Activated T-helper 1 cell treated with Interleukin-2 at 50 U/mL for 16 hours (primary cell): Measurements from ENCODE around the gene FBL.
"Not testable (repeated sequence)": the region's sequence is repeated elsewhere in the genome, so short reads cannot be mapped to it uniquely, and the experiment has no call there.

Experiments
- DNase-seq: peaks from one replicate; pipeline ENCODE4 v3.0.0-alpha.2; 2020; ENCODE audit warnings: low read depth

FBL gene

DNA sequence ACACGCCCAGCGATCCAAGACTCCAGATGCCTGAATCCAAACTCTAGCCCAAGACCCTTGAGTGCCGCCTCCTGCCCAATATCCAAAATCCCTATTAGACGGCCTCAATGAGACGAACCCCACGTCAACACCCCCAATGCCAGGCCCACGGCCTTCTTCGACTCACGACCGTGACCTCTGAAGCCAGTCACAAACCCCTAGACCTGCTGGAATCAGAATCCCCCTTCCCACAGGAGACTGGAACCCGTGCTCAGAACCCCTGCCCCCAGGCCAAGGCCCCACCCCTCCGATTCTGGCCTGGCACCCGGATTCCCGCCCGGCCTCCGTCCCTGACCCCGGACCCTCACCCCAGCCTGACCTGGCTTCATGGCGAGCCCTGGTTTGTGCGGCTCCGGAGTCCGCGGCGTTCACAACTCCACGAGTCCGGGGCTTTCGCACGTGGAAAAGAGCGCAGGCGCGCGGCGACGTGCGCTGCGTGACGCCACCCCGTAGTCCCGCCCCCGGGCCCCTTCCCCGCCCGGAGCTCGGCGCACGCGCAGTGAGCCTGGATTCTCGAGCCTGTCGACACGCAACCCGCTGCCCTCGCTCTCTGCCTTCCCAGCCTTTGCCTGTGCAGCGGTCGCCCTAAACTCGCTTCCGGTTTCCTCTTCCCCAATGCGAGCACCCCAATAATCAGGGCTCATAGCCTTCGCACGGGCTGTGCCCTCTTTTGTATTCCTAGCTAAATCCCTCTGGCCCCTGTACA, at the start of gene FBL:
TSS of gene FBL (minus strand) at position 447 of the 745 bp plus-strand sequence. CDS start at position 368, 79 bp downstream.
- DNase-seq = peak; percentile 98

DNA sequence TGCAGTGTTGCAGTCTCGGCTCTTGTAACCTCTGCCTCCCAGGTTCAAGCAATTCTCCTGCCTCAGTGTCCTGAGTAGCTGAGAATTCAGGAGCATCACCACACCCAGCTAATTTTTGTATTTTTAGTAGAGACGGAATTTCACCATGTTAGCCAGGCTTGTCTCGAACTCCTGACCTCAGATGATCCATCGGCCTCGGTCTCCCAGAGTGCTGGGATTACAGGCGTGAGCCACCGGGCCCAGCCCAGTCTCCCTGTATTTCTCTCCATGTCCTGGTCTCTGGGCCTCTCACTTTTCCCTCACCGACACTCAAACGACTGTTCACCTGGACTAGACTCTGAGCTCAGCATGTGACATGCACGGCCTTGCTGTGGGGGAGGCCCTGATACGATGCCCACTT, 48.9 kb upstream of the FBL start:
- DNase-seq = not testable (repeated sequence)

DNA sequence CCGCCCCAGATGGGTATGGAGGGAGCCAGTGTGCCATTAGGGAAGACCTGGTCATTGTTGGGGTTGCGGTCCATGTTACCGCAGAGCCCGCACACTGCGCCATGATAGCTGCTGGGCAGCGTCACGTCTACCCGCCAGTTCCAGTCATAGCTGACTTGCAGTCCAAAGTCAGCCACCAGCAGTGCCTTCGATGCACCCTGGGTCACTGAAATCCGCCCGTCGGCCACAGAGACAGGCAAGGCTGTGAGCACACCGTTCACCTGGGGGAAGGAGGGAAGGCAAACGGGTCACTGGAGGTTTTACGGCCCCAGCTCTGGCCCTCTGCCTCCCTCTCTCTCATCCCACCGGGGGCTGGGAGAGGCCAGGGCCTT, 48.0 kb upstream of the FBL start:
- DNase-seq = not testable (repeated sequence)

DNA sequence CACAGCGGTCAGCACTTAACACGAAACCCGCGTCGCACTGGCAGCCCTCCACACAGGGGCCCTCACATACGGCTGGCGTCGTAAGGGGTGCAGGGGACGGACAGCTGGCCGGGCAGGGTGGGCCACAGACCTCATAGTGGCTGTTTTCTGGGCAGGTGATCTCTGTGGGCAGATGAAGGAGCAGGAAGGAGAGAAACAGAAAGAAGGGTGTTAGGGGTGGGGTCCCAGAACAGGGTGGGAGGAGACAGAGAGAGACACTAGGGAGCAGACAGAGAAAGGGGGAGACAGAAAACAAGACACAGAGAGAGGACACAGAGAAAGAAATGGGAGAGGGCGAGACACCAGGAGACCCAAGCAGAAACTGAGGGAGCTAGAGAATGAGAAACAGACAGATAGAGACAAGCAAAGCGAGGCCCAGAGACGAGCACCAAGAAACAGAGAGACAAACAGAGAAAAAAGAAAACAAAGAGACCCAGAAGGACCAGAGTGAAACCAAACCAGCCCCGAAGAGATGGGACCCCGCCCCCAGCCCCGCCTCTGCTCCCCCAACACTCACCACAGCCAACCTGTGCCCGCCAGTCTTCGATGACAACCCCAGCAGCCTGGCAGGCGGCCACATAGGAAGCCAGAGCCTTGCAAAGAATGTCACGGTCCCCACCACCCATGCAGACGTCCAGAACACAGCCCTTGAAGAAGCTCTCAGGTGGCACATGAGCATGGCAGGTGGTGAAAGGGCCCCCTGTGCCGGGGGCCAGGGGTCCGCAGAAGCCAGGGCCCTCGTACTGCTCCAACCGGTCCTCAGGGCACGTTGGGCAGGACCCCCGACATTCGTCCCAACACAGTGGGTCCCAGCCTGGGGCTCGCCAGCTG, 47.4 kb upstream of the FBL start:
- DNase-seq = not testable (repeated sequence)

DNA sequence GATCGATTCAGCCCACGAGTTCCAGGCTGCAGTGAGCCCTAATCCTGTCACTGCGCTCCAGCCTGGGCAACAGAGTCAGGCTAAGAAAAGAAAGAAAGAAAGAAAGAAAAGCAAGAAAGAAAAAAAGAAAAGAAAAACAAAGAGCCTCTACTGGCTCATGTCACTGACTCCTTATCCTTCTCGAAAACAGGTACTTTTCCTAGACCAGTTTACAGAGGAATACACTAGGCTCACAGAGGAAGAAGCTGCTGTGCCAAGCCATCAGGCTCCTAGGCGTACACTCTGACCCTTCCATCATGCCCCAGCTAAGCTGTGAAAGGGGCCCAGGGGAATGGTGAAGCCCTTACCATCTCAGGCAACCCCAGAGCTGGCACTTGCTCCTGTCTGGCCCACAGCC, 46.3 kb upstream of the FBL start:
- DNase-seq = not testable (repeated sequence)

DNA sequence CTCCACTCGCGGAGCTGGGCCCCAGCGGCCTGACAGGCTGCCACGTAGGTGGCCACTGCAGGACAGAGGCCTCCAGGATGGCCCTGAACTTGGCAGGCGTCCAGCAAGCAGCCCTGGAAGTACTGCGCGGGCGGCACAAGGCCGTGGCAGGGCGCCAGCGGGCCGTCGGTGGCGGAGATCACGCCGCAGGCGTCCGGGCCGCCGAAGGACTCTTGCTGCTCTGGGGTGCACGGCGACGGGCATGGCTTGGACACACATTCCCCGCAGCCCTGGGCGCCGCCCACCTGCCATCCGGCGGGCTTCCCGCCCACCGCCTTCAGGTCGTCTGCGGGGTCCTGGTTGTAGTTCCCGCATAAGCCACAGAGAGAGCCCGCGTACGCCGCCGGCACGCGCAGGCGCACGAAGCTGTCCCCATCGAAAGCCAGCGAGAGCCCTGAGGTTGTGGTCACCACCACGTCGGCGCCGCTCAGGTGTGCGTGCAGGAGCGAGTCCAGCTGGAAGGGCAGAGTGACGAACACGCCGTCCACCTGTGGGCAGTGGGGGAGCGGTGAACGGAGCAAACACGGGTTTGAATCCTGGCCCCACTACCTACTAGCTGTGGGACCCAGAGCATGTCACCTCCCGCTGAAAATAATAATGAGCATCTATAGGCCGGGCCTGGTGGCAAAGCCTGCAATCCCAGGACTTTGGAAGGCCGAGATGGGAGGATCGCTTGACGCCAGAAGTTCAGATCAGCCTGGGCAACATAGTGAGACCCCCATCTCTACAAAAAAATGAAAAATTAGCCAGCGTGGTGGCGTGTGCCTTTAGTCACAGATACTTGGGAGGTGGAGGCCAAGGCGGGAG, 45.7 kb upstream of the FBL start:
- DNase-seq = not testable (repeated sequence)

DNA sequence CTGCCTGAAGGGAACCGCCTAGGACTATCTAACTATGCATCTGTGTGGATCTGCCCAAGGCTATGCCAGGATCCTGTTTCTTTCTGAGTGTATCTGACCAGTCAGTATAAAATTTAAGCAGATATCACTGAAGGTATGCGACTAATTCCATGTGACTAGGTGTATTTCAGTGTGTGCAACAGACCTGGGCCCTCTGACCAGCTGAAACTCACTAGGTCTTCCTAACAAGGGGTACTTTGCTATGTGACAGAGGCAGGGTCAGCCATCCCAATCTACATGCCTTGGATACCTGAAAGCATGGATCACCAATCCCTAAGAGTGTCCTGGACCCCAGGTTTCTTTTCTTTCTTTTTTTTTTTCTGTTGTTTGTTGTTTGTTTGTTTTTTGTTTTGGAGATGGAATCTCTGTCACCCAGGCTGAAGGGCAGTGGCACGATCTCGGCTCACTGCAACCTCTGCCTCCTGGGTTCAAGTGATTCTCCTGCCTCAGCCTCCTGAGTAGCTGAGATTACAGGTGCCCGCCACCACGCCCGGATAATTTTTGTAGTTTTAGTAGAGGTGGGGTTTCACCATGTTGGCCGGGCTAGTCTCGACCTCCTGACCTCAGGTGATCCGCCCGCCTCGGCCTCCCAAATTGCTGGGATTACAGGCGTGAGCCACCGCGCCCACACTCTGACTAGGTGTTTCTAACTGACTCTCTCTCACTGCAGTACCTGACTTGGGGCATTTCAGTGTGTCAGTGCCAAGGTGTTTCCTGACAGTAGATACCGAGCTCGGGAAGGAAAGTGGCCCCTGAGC, 44.8 kb upstream of the FBL start:
- no peak for DNase-seq

DNA sequence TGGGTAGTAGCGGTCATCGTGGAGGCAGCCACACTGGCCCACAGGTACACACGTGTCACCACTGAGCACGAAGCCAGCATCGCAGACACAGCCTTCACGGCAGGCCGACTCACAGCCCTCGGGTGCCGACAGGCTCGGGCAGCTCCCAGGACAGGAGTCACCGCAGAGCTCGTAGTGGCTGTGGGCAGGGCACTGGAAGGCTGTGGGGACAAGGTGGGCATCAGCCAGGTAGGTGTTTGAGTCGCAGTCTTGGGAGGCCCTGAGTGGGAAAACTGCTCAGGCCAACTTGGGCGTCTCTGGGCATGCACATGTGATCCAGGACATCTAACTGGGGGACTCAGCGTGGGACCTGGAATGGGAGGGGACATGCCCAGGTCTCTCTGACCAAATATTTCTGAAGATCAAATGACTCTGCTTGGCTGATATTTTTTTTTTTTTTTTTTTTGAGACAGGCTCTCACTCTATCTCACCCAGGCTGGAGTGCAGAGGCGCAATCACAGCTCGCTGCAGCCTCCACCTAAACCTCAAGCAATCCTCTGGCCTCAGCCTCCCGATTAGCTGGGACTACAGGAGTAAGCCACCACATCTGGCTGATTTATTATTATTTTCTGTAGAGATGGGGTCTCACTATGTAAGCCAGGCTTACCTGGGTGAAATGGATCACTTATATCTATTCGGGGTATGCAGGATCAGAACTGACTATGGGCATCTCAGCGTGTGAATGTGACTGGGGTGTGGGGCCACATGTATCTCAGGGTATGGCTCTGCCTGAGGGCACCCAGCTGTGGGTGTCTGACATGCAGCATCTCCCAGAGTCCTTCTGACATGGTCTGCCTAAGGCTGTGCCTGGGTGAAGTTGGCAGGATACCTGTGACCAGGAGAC, 43.9 kb upstream of the FBL start:
- not testable (repeated sequence) for DNase-seq

DNA sequence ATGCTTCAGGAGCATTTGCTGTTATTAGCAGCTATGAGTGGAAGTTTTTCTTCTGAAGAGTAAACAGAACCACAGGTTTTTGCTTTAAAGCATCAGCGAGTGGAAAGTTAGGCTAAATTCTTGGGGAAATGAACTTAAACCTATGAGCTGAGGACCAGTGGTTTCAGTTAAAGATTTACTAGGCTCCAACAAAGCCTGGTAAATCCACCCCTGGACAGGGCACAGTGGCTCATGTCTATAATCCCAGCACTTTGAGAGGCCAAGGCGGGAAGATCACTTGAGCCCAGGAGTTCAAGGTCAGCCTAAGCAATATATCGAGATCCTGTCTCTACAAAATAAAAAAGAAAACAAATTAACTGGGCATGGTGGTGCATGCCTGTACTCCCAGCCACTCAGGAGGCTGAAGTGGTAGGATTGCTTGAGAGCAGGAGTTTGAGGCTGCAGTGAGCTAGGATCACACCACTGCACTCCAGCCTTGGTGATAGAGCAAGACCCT, 41.3 kb upstream of the FBL start:
- DNase-seq = not testable (repeated sequence)

DNA sequence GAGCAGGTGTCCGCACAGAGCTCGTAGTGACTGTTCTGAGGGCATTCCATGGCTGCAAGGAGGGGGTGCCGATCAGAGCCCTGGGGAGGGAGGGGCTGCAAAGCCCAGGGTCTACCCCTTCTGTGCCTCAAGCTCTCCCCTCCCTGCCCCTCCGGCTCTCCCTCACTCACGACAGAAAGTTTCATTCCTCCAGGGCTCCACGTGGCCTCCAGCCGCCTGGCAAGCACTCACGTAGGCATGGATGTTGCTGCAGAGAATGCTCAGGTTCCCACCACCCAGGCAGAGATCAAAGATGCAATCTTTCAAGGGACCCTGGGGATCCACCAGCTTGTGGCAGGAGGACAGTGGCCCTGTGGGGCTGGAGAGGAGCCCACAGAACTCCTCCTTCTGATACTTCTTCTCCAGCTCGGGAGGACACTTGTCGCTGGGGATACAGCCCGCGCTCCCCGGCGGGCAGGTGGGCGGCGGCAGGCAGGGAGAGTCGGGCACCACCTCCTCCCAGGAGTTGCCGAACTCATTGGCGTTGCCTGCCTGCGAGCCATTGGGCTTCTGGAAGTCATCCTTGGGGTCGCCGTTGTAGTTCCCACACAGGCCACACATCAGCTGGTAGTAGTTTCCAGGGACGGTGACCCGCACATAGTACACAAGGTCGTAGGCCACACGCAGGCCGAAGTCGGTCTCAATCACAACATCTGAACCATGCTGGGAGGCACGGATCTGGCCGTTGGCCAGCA, 39.8 kb upstream of the FBL start:
- not testable (repeated sequence) for DNase-seq

DNA sequence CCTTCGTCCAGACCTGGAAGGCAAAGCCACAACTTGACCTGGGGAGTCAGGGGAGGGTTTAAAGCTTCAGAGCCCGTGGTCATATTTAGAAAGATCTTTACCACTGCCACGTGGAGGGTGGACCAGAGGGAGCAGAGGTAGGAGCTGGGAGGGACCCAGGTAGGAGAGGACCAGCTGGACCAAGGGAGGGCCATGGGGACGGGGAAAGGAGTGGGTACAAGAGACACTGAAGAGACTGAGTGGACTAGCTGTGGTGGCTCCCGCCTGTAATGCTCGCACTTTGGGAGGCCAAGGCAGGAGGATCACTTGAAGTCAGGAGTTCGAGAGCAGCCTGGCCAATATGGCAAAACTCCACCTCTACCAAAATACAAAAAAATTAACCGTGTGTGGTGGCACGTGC, 38.5 kb upstream of the FBL start:
- not testable (repeated sequence) for DNase-seq

DNA sequence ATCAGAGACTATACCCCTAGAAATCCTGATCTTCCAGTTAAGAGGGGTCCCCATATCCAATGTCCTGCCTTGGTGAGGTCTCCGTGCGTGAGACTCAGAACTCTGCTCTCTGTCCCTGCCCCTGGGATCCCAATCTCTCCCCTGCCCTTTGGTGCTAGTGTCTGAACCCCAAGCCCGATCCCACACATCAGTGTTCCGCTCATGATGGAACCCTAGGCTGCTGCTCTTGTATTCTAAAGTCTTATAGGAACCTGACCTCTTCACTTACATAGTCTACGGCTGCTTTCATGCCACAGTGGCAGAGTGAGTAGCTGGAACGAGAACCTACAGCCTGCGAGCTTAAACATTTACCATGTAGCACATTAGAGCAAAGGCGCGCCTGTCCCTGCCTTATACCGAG, 36.5 kb upstream of the FBL start:
- DNase-seq = not testable (repeated sequence)

DNA sequence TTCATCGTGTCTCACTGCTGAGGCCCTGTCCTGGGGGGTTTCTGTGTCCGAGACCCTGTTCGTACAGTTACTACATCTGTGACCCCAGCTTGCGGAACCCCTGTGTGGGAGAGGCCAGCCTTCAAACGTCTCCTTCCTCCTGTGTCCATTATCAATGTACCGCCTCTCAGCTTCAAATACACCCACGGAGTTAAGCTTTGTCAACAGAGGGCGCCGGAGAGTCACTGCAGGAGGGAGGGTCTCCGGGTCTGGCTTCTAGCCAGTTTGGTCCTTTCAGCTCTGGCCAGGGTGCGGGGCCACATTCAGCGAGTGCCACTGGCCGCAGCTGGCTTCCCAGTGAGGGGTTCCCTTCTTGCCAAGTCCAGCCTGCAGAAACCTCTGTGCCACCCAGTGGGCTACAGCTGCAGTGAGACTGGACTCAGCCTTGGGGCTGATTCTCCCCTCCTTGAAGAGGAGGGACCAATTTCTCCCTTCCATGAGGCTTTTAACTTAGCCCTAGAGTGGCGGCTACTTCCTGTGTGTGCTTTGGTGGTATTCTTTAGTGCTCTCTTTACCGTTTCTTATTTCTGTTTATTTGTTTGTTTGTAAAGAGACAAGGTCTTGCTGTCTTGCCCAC, 35.4 kb upstream of the FBL start:
- DNase-seq = not testable (repeated sequence)

DNA sequence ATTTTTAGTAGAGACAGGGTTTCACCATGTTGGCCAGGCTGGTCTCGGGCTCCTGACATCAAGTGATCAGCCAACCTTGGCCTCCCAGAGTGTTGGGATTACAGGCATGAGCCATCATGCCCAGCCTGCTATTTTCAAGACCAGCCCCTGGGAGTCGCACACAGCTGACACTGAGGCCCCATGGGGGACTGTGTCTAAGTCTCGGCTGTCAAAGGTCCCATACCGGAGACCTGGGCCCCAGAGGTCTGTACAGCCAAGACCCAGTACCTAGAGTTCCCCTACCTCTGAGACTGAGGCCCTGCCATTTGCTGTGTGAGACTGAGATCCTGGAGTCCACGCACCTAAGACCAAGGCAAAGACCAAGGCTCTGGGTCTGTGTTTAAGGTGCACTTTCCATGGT, 34.1 kb upstream of the FBL start:
- not testable (repeated sequence) for DNase-seq

DNA sequence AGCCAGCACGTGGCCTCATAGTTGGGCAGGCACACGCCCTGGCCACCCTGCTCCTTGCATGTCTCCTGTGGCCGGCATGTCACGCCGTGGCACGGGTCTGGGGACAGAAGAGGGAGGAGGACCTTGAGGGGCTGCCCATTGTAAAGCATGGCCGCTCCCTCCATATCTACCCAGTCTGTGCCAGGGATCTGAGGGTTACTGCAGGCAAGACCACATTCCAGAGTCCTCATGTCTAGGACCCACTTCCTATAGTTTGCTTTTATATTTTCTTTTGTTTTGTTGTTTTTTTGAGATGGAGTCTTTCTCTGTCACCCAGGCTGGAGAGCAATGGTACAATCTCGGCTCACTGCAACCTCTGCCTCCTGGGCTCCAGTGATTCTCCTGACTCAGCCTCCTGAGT, 33.6 kb upstream of the FBL start:
- not testable (repeated sequence) for DNase-seq

DNA sequence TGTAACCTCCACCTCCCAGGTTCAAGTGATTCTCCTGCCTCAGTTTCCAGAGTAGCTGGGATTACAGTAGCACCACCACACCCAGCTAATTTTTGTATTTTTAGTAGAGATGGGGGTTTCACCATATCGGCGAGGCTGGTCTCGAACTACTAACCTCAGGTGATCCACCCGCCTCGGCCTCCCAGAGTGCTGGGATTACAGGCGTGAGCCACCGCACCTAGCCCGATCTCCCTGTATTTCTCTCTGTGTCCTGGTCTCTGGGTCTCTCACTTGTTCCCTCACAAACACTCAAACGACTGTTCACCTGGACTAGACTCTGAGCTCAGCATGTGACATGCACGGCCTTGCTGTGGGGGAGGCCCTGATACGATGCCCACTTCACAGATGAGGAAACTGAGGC, 32.7 kb upstream of the FBL start:
- not testable (repeated sequence) for DNase-seq

DNA sequence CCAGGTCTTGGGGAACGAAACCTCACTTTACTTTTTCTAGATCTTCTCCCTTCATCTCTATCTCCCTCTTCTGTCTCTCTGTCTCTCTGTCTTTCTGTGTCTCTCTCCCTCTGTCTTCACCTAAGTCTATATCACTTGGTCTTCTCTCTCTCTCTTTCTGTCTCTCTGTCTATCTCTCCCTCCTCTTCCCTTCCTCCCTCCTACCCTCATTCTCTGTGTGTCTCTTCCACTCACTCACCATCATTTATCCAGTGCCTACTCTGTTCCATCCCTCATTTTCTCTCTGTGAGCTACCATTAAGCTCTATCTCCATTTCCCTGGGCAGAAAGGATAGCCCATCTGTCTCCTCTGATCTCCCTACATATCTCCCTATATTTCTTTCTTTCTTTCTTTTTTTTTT, 32.2 kb upstream of the FBL start:
- no peak for DNase-seq

DNA sequence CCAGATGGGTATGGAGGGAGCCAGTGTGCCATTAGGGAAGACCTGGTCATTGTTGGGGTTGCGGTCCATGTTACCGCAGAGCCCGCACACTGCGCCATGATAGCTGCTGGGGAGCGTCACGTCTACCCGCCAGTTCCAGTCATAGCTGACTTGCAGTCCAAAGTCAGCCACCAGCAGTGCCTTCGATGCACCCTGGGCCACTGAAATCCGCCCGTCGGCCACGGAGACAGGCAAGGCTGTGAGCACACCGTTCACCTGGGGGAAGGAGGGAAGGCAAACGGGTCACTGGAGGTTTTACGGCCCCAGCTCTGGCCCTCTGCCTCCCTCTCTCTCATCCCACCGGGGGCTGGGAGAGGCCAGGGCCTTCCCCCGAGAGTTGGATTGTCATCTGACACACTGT, 31.8 kb upstream of the FBL start:
- not testable (repeated sequence) for DNase-seq

DNA sequence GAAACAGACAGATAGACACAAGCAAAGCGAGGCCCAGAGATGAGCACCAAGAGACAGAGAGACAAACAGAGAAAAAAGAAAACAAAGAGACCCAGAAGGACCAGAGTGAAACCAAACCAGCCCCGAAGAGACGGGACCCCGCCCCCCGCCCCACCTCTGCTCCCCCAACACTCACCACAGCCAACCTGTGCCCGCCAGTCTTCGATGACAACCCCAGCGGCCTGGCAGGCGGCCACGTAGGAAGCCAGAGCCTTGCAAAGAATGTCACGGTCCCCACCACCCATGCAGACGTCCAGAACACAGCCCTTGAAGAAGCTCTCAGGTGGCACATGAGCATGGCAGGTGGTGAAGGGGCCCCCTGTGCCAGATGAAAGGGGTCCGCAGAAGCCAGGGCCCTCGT, 31.3 kb upstream of the FBL start:
- DNase-seq = not testable (repeated sequence)
